HepG2 (cell line): ENCODE data around the gene HELZ2. TPM values are rescaled to one million over a fixed set of nuclear protein-coding genes. Genes with fewer than 3 reads are reported as not detected.

ENCODE experiments used
- ARNT ChIP-seq: fragments of 450-650 bp; IDR thresholded peaks from 2 replicates; pipeline ENCODE4 v1.6.1; 2017
- CEBPB ChIP-seq: IDR thresholded peaks from 2 replicates; pipeline ENCODE4 v1.6.1; 2011; ENCODE audit warnings: low read depth, low read length, improper control_type of control experiment, borderline replicate concordance
- CHD2 ChIP-seq: IDR thresholded peaks from 2 replicates; pipeline ENCODE4 v1.6.1; 2011; ENCODE audit warnings: low read depth, low read length, improper control_type of control experiment
- FOXA3 ChIP-seq: IDR thresholded peaks from 2 replicates; pipeline ENCODE4 v1.6.1; 2016; ENCODE audit warnings: missing genetic modification reagents, missing compliant biosample characterization
- FOXC1 ChIP-seq: sonication (generic); formaldehyde crosslinking; IDR thresholded peaks from 2 replicates; pipeline ENCODE4 v1.8.0; 2022; ENCODE audit warnings: mild to moderate bottlenecking, missing genetic modification reagents, borderline replicate concordance
- FOXP1 ChIP-seq, 2 experiments: fragments of 450-650 bp in 1 of 2; IDR thresholded peaks; 2 replicates each; pipeline ENCODE4 v1.6.1; 2017 to 2018; ENCODE audit warnings: antibody characterized with exemption in 1 of 2
- HOXA3 ChIP-seq: sonication (generic); formaldehyde crosslinking; IDR thresholded peaks from 2 replicates; pipeline ENCODE4 v1.5.0; 2020; ENCODE audit warnings: missing genetic modification reagents
- MIXL1 ChIP-seq: IDR thresholded peaks from 2 replicates; pipeline ENCODE4 v1.6.1; 2016
- MXI1 ChIP-seq: IDR thresholded peaks from 3 replicates; pipeline ENCODE4 v1.6.1; 2012; ENCODE audit warnings: low read depth, low read length, inconsistent platforms, borderline replicate concordance
- NCOA2 ChIP-seq: sonication (generic); formaldehyde crosslinking; IDR thresholded peaks from 2 replicates; pipeline ENCODE4 v1.8.0; 2022; ENCODE audit warnings: inconsistent platforms
- NFYB ChIP-seq: sonication (generic); formaldehyde crosslinking; IDR thresholded peaks from 2 replicates; pipeline ENCODE4 v1.4.0; 2020; ENCODE audit warnings: missing genetic modification reagents
- NR3C1 ChIP-seq: sonication (generic); formaldehyde crosslinking; IDR thresholded peaks from 2 replicates; pipeline ENCODE4 v1.4.0; 2020; ENCODE audit warnings: missing genetic modification reagents
- PHF20 ChIP-seq: sonication (generic); formaldehyde crosslinking; IDR thresholded peaks from 2 replicates; pipeline ENCODE4 v1.5.0; 2020; ENCODE audit warnings: mild to moderate bottlenecking, missing genetic modification reagents
- POLR2G ChIP-seq: fragments of 200-400 bp; formaldehyde crosslinking; IDR thresholded peaks from 2 replicates; pipeline ENCODE4 v1.6.1; 2018; ENCODE audit warnings: mild to moderate bottlenecking, low read depth, low read length, moderate library complexity
- TMF1 ChIP-seq: sonication (generic); formaldehyde crosslinking; IDR thresholded peaks from 2 replicates; pipeline ENCODE4 v1.8.1; 2022; ENCODE audit warnings: low read depth, missing genetic modification reagents
- ZBTB7A ChIP-seq: sonication (generic); formaldehyde crosslinking; IDR thresholded peaks from 2 replicates; pipeline ENCODE4 v1.8.0; 2022; ENCODE audit warnings: mild to moderate bottlenecking, missing genetic modification reagents
- ZKSCAN5 ChIP-seq: sonication (generic); formaldehyde crosslinking; IDR thresholded peaks from 2 replicates; pipeline ENCODE4 v1.5.1; 2020; ENCODE audit warnings: mild to moderate bottlenecking, missing genetic modification reagents
- ZNF235 ChIP-seq: sonication (generic); formaldehyde crosslinking; IDR thresholded peaks from 2 replicates; pipeline ENCODE4 v1.8.1; 2023; ENCODE audit warnings: mild to moderate bottlenecking, missing genetic modification reagents, borderline replicate concordance
- ZNF446 ChIP-seq: sonication (generic); formaldehyde crosslinking; IDR thresholded peaks from 2 replicates; pipeline ENCODE4 v1.5.0; 2020; ENCODE audit warnings: mild to moderate bottlenecking, missing genetic modification reagents
- ZNF510 ChIP-seq: sonication (generic); formaldehyde crosslinking; IDR thresholded peaks from 2 replicates; pipeline ENCODE4 v1.4.0; 2020; ENCODE audit warnings: low read depth, mild to moderate bottlenecking, missing genetic modification reagents
- ZNF563 ChIP-seq: sonication (generic); formaldehyde crosslinking; IDR thresholded peaks from 2 replicates; pipeline ENCODE4 v1.8.0; 2022; ENCODE audit warnings: mild to moderate bottlenecking, moderate library complexity, missing genetic modification reagents
- ZNF644 ChIP-seq: IDR thresholded peaks from 2 replicates; pipeline ENCODE4 v1.6.1; 2016; ENCODE audit warnings: low read depth
- ZNF83 ChIP-seq: sonication (generic); formaldehyde crosslinking; IDR thresholded peaks from 2 replicates; pipeline ENCODE4 v1.4.0; 2020; ENCODE audit warnings: missing genetic modification reagents, mild to moderate bottlenecking, borderline replicate concordance
- polyA plus RNA-seq, 8 experiments: library from polyadenylated mRNA; depleted of rRNA in 3 of 8; stranded (reverse) in 7 of 8; unstranded in 1 of 8; fragments of >200 nt; fragmentation: Illumina TruSeq in 4 of 8; extraction: Trizol in 4 of 8; gene quantifications; 2 replicates each; pipeline versions ENCODE4 v1.2.1 to v1.2.3, GENCODE V29; 2011 to 2016; ENCODE audit warnings: low read depth in 4 of 8, missing spikeins in 1 of 8, mixed read lengths in 1 of 8; ENCODE audit not compliant: insufficient read depth in 1 of 8
- total RNA-seq, 5 experiments: library from RNA; depleted of rRNA; stranded (reverse); fragments of >200 nt; fragmentation: Illumina TruSeq; extraction: Trizol; gene quantifications; 2 replicates each; pipeline ENCODE4 v1.2.3, GENCODE V29; 2016; ENCODE audit warnings: low read depth in 1 of 5
- TF ChIP-seq, protein P1 (sequence below): sonication (generic); formaldehyde crosslinking; IDR thresholded peaks from 2 replicates; pipeline ENCODE4 v1.8.0; 2022; ENCODE audit warnings: mild to moderate bottlenecking, missing genetic modification reagents; ENCODE audit not compliant: insufficient replicate concordance
- TF ChIP-seq, protein P2 (sequence below): sonication (generic); formaldehyde crosslinking; IDR thresholded peaks from 2 replicates; pipeline ENCODE4 v1.5.1; 2020; ENCODE audit warnings: missing genetic modification reagents, mild to moderate bottlenecking, borderline replicate concordance
- TF ChIP-seq, protein P3 (sequence below), 2 experiments: sonication (generic) in 1 of 2; formaldehyde crosslinking in 1 of 2; IDR thresholded peaks; 2 replicates each; pipeline versions ENCODE4 v1.4.0 to v1.6.1; 2018 to 2020; ENCODE audit warnings: missing genetic modification reagents in 2 of 2, borderline replicate concordance in 1 of 2, low read depth in 1 of 2, mild to moderate bottlenecking in 1 of 2, missing biosample characterization in 1 of 2

Gene HELZ2
- total and polyA plus RNA-seq, 2 of the 13 experiments (the other 11 are each of a cell fraction or from before 2014, with no cell fraction given), result 9.6 to 10.1 TPM

DNA sequence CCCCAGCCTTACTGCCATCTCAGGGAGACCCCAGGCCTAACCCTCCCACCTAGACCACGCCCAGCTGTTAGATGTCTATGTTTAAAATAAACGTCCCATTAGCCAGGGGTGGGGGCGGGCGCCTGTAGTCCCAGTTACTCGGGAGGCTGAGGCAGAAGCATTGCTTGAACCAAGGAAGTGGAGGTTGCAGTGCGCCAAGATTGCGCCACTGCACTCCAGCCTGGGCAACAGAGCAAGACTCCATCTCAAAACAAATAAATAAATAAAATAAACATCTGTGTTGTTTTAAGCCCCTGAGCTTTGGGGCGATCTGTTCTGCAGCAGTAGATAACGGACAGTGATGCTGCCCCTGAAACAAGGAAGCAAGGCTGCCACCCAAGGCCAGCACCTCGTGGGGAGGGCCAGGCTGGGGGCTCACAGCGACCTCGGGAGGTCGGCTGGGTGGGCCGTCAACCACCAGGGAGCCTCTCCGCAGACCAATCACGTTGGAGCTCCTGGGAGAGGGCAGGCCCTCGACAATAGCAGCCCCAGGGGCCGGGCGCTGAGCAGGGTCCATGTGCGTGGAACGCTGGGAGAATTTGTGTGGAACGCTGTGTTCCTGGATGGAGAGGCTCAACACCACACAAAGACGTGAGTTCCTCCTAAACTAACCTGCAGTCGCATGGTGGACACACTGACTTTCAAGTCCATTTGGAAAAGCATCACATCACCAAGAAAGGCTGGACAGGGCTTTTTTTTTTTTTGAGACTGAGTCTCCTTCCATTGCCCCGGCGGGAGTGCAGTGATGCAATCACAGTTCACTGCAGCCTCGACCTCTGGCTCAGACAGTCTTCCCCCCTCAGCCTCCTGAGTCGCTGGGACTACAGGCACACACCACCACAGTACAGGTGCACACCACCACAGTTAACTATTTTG, 1.0 kb upstream of the HELZ2 start (continued):
- TF ChIP-seq, protein P1, sequence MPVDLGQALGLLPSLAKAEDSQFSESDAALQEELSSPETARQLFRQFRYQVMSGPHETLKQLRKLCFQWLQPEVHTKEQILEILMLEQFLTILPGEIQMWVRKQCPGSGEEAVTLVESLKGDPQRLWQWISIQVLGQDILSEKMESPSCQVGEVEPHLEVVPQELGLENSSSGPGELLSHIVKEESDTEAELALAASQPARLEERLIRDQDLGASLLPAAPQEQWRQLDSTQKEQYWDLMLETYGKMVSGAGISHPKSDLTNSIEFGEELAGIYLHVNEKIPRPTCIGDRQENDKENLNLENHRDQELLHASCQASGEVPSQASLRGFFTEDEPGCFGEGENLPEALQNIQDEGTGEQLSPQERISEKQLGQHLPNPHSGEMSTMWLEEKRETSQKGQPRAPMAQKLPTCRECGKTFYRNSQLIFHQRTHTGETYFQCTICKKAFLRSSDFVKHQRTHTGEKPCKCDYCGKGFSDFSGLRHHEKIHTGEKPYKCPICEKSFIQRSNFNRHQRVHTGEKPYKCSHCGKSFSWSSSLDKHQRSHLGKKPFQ (CRISPR knock-in tag), result no peak
- TF ChIP-seq ZNF563 (CRISPR knock-in tag), result peak; percentile 73; the same call in 1 of the 2 replicates
- TF ChIP-seq ZNF235 (CRISPR knock-in tag), result no peak
- no peak; the same call in 2 of the 3 replicates for TF ChIP-seq MXI1
- no peak for TF ChIP-seq NR3C1 (CRISPR knock-in tag)
- TF ChIP-seq, protein P2, sequence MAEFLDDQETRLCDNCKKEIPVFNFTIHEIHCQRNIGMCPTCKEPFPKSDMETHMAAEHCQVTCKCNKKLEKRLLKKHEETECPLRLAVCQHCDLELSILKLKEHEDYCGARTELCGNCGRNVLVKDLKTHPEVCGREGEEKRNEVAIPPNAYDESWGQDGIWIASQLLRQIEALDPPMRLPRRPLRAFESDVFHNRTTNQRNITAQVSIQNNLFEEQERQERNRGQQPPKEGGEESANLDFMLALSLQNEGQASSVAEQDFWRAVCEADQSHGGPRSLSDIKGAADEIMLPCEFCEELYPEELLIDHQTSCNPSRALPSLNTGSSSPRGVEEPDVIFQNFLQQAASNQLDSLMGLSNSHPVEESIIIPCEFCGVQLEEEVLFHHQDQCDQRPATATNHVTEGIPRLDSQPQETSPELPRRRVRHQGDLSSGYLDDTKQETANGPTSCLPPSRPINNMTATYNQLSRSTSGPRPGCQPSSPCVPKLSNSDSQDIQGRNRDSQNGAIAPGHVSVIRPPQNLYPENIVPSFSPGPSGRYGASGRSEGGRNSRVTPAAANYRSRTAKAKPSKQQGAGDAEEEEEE, result no peak
- TF ChIP-seq NFYB (CRISPR knock-in tag), result peak; percentile 42; the same call in 1 of the 2 replicates
- TF ChIP-seq ZNF83, result no peak
- 0 out of 2 replicates have a peak, but pooled peaks have one; percentile 55 for TF ChIP-seq HOXA3 (CRISPR knock-in tag)
- peak; percentile 0 for TF ChIP-seq FOXC1 (CRISPR knock-in tag)
- no peak for TF ChIP-seq CHD2
- TF ChIP-seq, protein P3, sequence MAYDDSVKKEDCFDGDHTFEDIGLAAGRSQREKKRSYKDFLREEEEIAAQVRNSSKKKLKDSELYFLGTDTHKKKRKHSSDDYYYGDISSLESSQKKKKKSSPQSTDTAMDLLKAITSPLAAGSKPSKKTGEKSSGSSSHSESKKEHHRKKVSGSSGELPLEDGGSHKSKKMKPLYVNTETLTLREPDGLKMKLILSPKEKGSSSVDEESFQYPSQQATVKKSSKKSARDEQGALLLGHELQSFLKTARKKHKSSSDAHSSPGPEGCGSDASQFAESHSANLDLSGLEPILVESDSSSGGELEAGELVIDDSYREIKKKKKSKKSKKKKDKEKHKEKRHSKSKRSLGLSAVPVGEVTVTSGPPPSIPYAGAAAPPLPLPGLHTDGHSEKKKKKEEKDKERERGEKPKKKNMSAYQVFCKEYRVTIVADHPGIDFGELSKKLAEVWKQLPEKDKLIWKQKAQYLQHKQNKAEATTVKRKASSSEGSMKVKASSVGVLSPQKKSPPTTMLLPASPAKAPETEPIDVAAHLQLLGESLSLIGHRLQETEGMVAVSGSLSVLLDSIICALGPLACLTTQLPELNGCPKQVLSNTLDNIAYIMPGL (CRISPR knock-in tag; IDR thresholded peaks at IDR 0.05; ENCODE audit: borderline replicate concordance in 1 of 2, low read depth in 1 of 2), result peak; percentile 14 to 74; a peak in 2 of 4 replicates
- TF ChIP-seq POLR2G, result 0 out of 2 replicates have a peak, but pooled peaks have one; percentile 45
- TF ChIP-seq ARNT, result no peak
- no peak for TF ChIP-seq TMF1 (CRISPR knock-in tag)
- peak; percentile 90 for TF ChIP-seq CEBPB
- TF ChIP-seq ZNF446 (CRISPR knock-in tag), result 0 out of 2 replicates have a peak, but pooled peaks have one; percentile 47
- TF ChIP-seq MIXL1 (CRISPR knock-in tag), result no peak
- TF ChIP-seq ZBTB7A, result peak; percentile 84; the same call in 1 of the 2 replicates
- no peak for TF ChIP-seq FOXA3
- no peak for TF ChIP-seq ZNF510
- TF ChIP-seq PHF20 (CRISPR knock-in tag), result 0 out of 2 replicates have a peak, but pooled peaks have one; percentile 57
- no peak for TF ChIP-seq FOXP1 (IDR thresholded peaks at IDR 0.05)
- TF ChIP-seq FOXP1 (CRISPR knock-in tag; IDR thresholded peaks at IDR 0.05), result peak; percentile 0; the same call in 1 of the 2 replicates
- no peak for TF ChIP-seq NCOA2
- peak; percentile 24; the same call in 1 of the 2 replicates for TF ChIP-seq ZNF644 (CRISPR knock-in tag)
- TF ChIP-seq ZKSCAN5 (CRISPR knock-in tag), result no peak
